Measurements from ENCODE around the gene ROCK2. TPM values are rescaled to one million over a fixed set of nuclear protein-coding genes. Genes with fewer than 3 reads are reported as not detected.

The ROCK2 gene
- total and polyA plus RNA-seq, 2 of the 13 experiments (the other 11 are each of a cell fraction or from before 2014, with no cell fraction given): 38.1 to 119 TPM

DNA sequence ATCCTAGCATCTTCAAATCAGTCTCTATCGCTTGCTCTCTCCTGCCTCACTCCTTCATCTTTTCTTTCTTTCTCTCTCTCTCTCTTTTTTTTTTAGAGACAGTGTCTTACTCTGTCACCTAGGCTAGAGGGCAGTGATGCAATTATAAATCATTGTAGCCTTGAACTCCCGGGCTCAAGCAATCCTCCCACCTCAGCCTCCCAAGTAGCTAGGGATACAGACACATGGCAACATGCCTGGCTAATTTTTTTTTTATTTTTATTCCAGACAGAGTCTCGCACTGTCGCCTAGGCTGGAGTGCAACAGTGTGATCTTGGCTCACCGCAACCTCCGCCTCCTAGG lies 199.7 kb downstream of the ROCK2 start (continued):
- TF ChIP-seq PHF21A (CRISPR knock-in tag; IDR thresholded peaks at IDR 0.05): no peak
- no peak for TF ChIP-seq ZNF263 (CRISPR knock-in tag; IDR thresholded peaks at IDR 0.05)
- no peak for TF ChIP-seq SOX5 (CRISPR knock-in tag; IDR thresholded peaks at IDR 0.05; ENCODE audit: borderline replicate concordance)
- TF ChIP-seq ZNF468 (CRISPR knock-in tag; IDR thresholded peaks at IDR 0.05): no peak

DNA sequence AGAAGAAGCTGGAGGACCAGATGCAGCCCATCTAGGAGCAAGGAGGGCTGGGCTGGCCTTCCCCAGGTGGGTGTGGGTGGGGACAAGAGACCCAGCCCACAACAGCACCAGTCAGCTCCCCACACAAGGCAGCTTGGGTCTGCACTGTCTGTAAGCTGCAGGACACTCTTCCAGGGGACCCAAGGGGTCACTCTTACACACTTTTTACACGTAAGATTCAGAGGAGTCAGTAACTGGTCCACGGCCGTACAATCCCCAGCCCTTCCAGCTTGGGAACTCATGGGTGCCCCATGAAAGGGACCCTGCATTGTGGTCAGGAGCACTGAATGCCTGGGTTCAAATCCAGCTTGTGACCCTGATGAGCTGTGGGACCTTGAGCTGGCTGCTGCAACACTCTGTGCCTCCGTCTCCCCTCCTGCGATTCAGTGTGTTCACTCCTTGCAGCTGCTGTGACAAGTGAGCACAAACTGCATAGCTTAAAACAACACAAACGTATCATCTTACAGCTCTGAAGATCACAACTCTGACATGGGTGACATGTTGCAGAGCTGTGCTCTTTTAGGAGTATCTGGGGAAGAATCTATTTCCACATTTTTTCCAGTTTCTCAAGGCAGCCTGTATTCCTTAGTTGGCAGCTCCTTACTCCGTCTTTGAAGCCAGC lies 200.2 kb downstream of the ROCK2 start:
- intact Hi-C loops (cut with micrococcal nuclease; ENCODE audit: unreplicated experiment): no loop called here
- FAIRE-seq (no peak), ATAC-seq (peak; percentile 51), DNase-seq (ENCODE audit: low spot score) (no peak)
- Histone ChIP-seq H3K27ac (ENCODE audit: extremely low read length, insufficient read depth, low read length) (no peak overlapping the region), H2AFZ (ENCODE audit: low read length) (no peak overlapping the region), H3K27me3 (ENCODE audit: control insufficient read depth in 1 of 2, insufficient read depth in 2 of 2, low read length in 2 of 2) (peaks cover 9 to 52% of the 10 kb centered on the region in 2 experiments; a peak in 4 of 5 replicates), H3K4me3 (replicated peaks in 1 of 3; ENCODE audit: insufficient read depth in 1 of 3, low read depth in 2 of 3, low read length in 3 of 3) (no peak overlapping the region), H3K4me2 (ENCODE audit: low read depth, low read length) (no peak overlapping the region), H3K4me1 (ENCODE audit: insufficient read depth, low read length) (no peaks in the 10 kb centered on the region), H4K20me1 (ENCODE audit: insufficient read depth, low read length) (no peaks in the 10 kb centered on the region), H3K9me3 (ENCODE audit: low read length) (no peaks in the 10 kb centered on the region), H3K79me2 (ENCODE audit: insufficient read depth, low read length) (no peaks in the 10 kb centered on the region), H3K9ac (ENCODE audit: insufficient read depth, low read depth, low read length) (no peak overlapping the region), H3K36me3 (replicated peaks in 1 of 2; ENCODE audit: control insufficient read depth in 1 of 2, insufficient read depth in 2 of 2, low read length in 2 of 2) (no peaks in the 10 kb centered on the region)
- 55% methylated on average over 6 of the region's 7 CpGs for WGBS (ENCODE audit: low lambda C conversion rate)
- ChIA-PET CTCF (ENCODE audit: low intra/inter-chr PET ratio, low total read pairs) (no interaction called here), POLR2A (interaction anchor here (1.8 kb wide), 1 partner anchor 11 kb away, joined by 6 read pairs; the partner anchor contains the start of gene SLC66A3)
- no TSS peak for BruUV-seq (replicated peaks)
- 0 out of 2 replicates have a peak, but pooled peaks have one; percentile 69 for TF ChIP-seq ZNF12 (CRISPR knock-in tag; IDR thresholded peaks at IDR 0.05)
- no peak for TF ChIP-seq HNRNPLL (IDR thresholded peaks at IDR 0.05; ENCODE audit: low read depth, low read length, poor library complexity, severe bottlenecking)
- peak; percentile 35; the same call in 1 of the 2 replicates for TF ChIP-seq ZNF768 (CRISPR knock-in tag; IDR thresholded peaks at IDR 0.05)
- in situ Hi-C loops (cut with HindIII; ENCODE audit: extremely low pct_ligation_motif_present, low pct_unique_long_range_greater_than_20kb): no loop called here

DNA sequence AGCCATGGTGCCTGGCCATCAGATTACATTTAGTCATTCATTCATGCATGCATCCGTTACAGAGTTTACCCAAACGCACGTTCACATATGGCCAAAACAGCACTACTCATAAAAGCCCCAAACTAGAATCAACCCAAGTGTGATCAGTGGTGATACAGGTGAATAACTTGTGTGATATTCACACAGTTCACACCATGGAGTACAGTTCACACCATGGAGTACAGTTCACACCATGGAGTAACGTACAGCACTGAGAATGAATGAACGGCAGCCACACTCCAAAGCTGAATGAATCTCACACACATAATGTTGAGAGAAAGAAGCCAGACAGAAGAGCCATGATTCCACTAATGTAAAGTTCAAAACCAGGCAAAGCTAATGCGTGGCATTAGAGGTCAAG lies 201.4 kb downstream of the ROCK2 start:
- Histone ChIP-seq H4K20me1 (ENCODE audit: insufficient read depth, low read length) (no peaks in the 10 kb centered on the region), H3K27ac (ENCODE audit: extremely low read length, insufficient read depth, low read length) (no peak overlapping the region), H3K4me1 (ENCODE audit: insufficient read depth, low read length) (no peaks in the 10 kb centered on the region), H3K79me2 (ENCODE audit: insufficient read depth, low read length) (no peaks in the 10 kb centered on the region), H2AFZ (ENCODE audit: low read length) (no peak overlapping the region), H3K4me2 (ENCODE audit: low read depth, low read length) (no peak overlapping the region), H3K4me3 (replicated peaks in 1 of 3; ENCODE audit: insufficient read depth in 1 of 3, low read depth in 2 of 3, low read length in 3 of 3) (no peak overlapping the region), H3K9me3 (ENCODE audit: low read length) (no peaks in the 10 kb centered on the region), H3K27me3 (ENCODE audit: control insufficient read depth in 1 of 2, insufficient read depth in 2 of 2, low read length in 2 of 2) (peaks cover 9 to 52% of the 10 kb centered on the region in 2 experiments; a peak in 4 of 5 replicates), H3K9ac (ENCODE audit: insufficient read depth, low read depth, low read length) (no peak overlapping the region), H3K36me3 (replicated peaks in 1 of 2; ENCODE audit: control insufficient read depth in 1 of 2, insufficient read depth in 2 of 2, low read length in 2 of 2) (no peaks in the 10 kb centered on the region)
- BruUV-seq (replicated peaks): no TSS peak
- in situ Hi-C loops (cut with HindIII; ENCODE audit: extremely low pct_ligation_motif_present, low pct_unique_long_range_greater_than_20kb): no loop called here
- DNase-seq (ENCODE audit: low spot score) (no peak), ATAC-seq (no peak), FAIRE-seq (no peak)
- ChIA-PET CTCF (ENCODE audit: low intra/inter-chr PET ratio, low total read pairs) (no interaction called here), POLR2A (no interaction called here)
- 47% methylated on average over 6 of the region's 6 CpGs for WGBS (ENCODE audit: low lambda C conversion rate)
- intact Hi-C loops (cut with micrococcal nuclease; ENCODE audit: unreplicated experiment): no loop called here
- TF ChIP-seq, protein P1, sequence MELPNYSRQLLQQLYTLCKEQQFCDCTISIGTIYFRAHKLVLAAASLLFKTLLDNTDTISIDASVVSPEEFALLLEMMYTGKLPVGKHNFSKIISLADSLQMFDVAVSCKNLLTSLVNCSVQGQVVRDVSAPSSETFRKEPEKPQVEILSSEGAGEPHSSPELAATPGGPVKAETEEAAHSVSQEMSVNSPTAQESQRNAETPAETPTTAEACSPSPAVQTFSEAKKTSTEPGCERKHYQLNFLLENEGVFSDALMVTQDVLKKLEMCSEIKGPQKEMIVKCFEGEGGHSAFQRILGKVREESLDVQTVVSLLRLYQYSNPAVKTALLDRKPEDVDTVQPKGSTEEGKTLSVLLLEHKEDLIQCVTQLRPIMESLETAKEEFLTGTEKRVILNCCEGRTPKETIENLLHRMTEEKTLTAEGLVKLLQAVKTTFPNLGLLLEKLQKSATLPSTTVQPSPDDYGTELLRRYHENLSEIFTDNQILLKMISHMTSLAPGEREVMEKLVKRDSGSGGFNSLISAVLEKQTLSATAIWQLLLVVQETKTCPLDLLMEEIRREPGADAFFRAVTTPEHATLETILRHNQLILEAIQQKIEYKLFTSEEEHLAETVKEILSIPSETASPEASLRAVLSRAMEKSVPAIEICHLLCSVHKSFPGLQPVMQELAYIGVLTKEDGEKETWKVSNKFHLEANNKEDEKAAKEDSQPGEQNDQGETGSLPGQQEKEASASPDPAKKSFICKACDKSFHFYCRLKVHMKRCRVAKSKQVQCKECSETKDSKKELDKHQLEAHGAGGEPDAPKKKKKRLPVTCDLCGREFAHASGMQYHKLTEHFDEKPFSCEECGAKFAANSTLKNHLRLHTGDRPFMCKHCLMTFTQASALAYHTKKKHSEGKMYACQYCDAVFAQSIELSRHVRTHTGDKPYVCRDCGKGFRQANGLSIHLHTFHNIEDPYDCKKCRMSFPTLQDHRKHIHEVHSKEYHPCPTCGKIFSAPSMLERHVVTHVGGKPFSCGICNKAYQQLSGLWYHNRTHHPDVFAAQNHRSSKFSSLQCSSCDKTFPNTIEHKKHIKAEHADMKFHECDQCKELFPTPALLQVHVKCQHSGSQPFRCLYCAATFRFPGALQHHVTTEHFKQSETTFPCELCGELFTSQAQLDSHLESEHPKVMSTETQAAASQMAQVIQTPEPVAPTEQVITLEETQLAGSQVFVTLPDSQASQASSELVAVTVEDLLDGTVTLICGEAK (IDR thresholded peaks at IDR 0.05): no peak
- TF ChIP-seq, protein P1 (CRISPR knock-in tag; IDR thresholded peaks at IDR 0.05): no peak

Data from HepG2 (cell line).